ENCODE data around the gene FAM124A. TPM values are rescaled to one million over a fixed set of nuclear protein-coding genes. Genes with fewer than 3 reads are reported as not detected.

The FAM124A gene
- total RNA-seq, 3 donors from 2014 or later (not counting 1 experiment from before 2014, with no cell fraction given): not detected

- Mint-ChIP-seq H3K9me3 (no peaks in the 10 kb centered on the region), H3K4me1 (no peaks in the 10 kb centered on the region), H3K27me3 (ENCODE audit: low read depth in 2 of 2) (peaks cover 37 to 52% of the 10 kb centered on the region in 2 donors), H3K4me3 (no peak overlapping the region), H3K27ac (no peak overlapping the region), H3K36me3 (no peaks in the 10 kb centered on the region)
- no peaks in the 10 kb centered on the region for H3K36me3 ChIP-seq (ENCODE audit: control insufficient read depth, insufficient read depth, low read length)
- peaks cover 10% of the 10 kb centered on the region for H3K4me1 ChIP-seq (ENCODE audit: control insufficient read depth, insufficient read depth, low read length)
- intact Hi-C loops (cut with micrococcal nuclease): no loop called here
- peaks cover 13% of the 10 kb centered on the region for H3K27me3 ChIP-seq (ENCODE audit: control insufficient read depth, insufficient read depth, low read length)
- no peaks in the 10 kb centered on the region for H3K9me3 ChIP-seq (ENCODE audit: control insufficient read depth, insufficient read depth, low read length)
- TF ChIP-seq, protein P1, sequence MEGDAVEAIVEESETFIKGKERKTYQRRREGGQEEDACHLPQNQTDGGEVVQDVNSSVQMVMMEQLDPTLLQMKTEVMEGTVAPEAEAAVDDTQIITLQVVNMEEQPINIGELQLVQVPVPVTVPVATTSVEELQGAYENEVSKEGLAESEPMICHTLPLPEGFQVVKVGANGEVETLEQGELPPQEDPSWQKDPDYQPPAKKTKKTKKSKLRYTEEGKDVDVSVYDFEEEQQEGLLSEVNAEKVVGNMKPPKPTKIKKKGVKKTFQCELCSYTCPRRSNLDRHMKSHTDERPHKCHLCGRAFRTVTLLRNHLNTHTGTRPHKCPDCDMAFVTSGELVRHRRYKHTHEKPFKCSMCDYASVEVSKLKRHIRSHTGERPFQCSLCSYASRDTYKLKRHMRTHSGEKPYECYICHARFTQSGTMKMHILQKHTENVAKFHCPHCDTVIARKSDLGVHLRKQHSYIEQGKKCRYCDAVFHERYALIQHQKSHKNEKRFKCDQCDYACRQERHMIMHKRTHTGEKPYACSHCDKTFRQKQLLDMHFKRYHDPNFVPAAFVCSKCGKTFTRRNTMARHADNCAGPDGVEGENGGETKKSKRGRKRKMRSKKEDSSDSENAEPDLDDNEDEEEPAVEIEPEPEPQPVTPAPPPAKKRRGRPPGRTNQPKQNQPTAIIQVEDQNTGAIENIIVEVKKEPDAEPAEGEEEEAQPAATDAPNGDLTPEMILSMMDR (IDR thresholded peaks at IDR 0.05): no peak
- no peak overlapping the region for H3K27ac ChIP-seq (ENCODE audit: low read length)
- ATAC-seq (no peak), DNase-seq (no peak)
- H3K4me3 ChIP-seq (ENCODE audit: low read length): no peak overlapping the region
- WGBS (ENCODE audit: insufficient coverage): 100% methylated on average over 1 of the region's 4 CpGs
These were observed 3.6 kb upstream of the FAM124A start for GRCh38 chr13:51218626-51219025.

- Histone ChIP-seq H3K27me3 (ENCODE audit: control insufficient read depth, insufficient read depth, low read length) (peaks cover 13% of the 10 kb centered on the region), H3K36me3 (ENCODE audit: control insufficient read depth, insufficient read depth, low read length) (no peaks in the 10 kb centered on the region), H3K4me3 (ENCODE audit: low read length) (no peak overlapping the region), H3K4me1 (ENCODE audit: control insufficient read depth, insufficient read depth, low read length) (peaks cover 10% of the 10 kb centered on the region), H3K9me3 (ENCODE audit: control insufficient read depth, insufficient read depth, low read length) (no peaks in the 10 kb centered on the region), H3K27ac (ENCODE audit: low read length) (no peak overlapping the region)
- WGBS (ENCODE audit: insufficient coverage): 71% methylated on average over 2 of the region's 2 CpGs
- no peaks in the 10 kb centered on the region for H3K9me3 Mint-ChIP-seq
- DNase-seq (no peak), ATAC-seq (no peak)
- no peaks in the 10 kb centered on the region for H3K36me3 Mint-ChIP-seq
- peak overlapping the region; percentile 71 for H3K4me3 Mint-ChIP-seq
- intact Hi-C loops (cut with micrococcal nuclease): no loop called here
- H3K4me1 Mint-ChIP-seq: no peaks in the 10 kb centered on the region
- TF ChIP-seq, protein P1 (IDR thresholded peaks at IDR 0.05): no peak
- peaks cover 38 to 51% of the 10 kb centered on the region in 2 donors for H3K27me3 Mint-ChIP-seq (ENCODE audit: low read depth in 2 of 2)
- H3K27ac Mint-ChIP-seq: no peak overlapping the region
These were observed 1.5 kb upstream of the FAM124A start for GRCh38 chr13:51220706-51221105.

DNA sequence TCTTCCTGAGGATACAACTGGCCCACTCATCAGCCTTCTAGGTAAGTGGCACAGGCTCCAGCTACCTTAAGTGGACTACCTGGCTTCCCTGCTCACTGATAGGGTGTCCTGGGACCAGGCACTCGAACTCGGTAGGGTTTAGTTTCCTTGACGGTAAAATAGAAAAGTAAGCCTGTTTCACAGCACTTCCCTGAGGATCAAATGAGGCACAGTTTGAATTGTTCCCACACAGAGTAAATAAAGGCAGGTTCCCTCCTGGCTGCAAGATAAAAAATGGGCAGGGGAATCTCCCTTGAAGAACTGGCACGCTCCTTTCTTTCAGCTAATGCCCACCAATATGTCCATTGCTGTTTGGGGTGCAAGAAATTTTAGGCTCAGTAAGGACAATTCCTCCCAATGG is 1.1 kb upstream of the FAM124A start:
- intact Hi-C loops (cut with micrococcal nuclease): no loop called here
- ATAC-seq (no peak), DNase-seq (no peak)
- no peaks in the 10 kb centered on the region for H3K36me3 Mint-ChIP-seq
- Histone ChIP-seq H3K27me3 (ENCODE audit: control insufficient read depth, insufficient read depth, low read length) (peaks cover 13% of the 10 kb centered on the region), H3K36me3 (ENCODE audit: control insufficient read depth, insufficient read depth, low read length) (no peaks in the 10 kb centered on the region), H3K4me3 (ENCODE audit: low read length) (no peak overlapping the region), H3K9me3 (ENCODE audit: control insufficient read depth, insufficient read depth, low read length) (no peaks in the 10 kb centered on the region), H3K27ac (ENCODE audit: low read length) (no peak overlapping the region), H3K4me1 (ENCODE audit: control insufficient read depth, insufficient read depth, low read length) (peaks cover 10% of the 10 kb centered on the region)
- 83% methylated on average over 4 of the region's 4 CpGs for WGBS (ENCODE audit: insufficient coverage)
- H3K9me3 Mint-ChIP-seq: no peaks in the 10 kb centered on the region
- peak overlapping the region; percentile 71 for H3K4me3 Mint-ChIP-seq
- peaks cover 39 to 53% of the 10 kb centered on the region in 2 donors for H3K27me3 Mint-ChIP-seq (ENCODE audit: low read depth in 2 of 2)
- no peaks in the 10 kb centered on the region for H3K4me1 Mint-ChIP-seq
- TF ChIP-seq, protein P1 (IDR thresholded peaks at IDR 0.05): no peak
- H3K27ac Mint-ChIP-seq: no peak overlapping the region

DNA sequence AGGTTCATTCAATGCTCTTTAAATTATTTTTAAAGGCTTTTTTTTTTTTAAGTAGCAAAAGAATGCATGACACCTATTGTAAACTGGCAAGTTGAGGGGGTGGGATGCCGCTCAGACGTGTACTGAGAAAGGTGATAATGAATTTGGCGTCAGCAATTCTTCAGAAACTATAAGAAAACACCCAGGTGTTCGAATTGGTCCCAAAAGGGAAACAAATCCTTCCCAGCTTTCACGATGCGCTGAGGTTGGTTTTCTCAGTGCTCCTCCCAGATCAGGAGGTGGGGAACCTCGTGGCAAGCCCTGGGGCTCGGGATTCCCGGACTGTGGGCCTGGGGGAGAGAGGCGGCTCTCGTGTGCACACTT is 543 bp upstream of the FAM124A start:
- TF ChIP-seq, protein P1 (IDR thresholded peaks at IDR 0.05): no peak
- Histone ChIP-seq H3K9me3 (ENCODE audit: control insufficient read depth, insufficient read depth, low read length) (no peaks in the 10 kb centered on the region), H3K27ac (ENCODE audit: low read length) (no peak overlapping the region), H3K36me3 (ENCODE audit: control insufficient read depth, insufficient read depth, low read length) (no peaks in the 10 kb centered on the region), H3K27me3 (ENCODE audit: control insufficient read depth, insufficient read depth, low read length) (peaks cover 14% of the 10 kb centered on the region), H3K4me1 (ENCODE audit: control insufficient read depth, insufficient read depth, low read length) (peaks cover 10% of the 10 kb centered on the region), H3K4me3 (ENCODE audit: low read length) (peak overlapping the region; percentile 29)
- Mint-ChIP-seq H3K36me3 (no peaks in the 10 kb centered on the region), H3K4me1 (no peaks in the 10 kb centered on the region), H3K4me3 (peak overlapping the region; percentile 71), H3K9me3 (no peaks in the 10 kb centered on the region), H3K27me3 (ENCODE audit: low read depth in 2 of 2) (peaks cover 40 to 59% of the 10 kb centered on the region in 2 donors), H3K27ac (no peak overlapping the region)
- ATAC-seq: peak in 1 of 3 donors; percentile 15
- no peak for DNase-seq
- WGBS (ENCODE audit: insufficient coverage): 2% methylated on average over 11 of the region's 11 CpGs
- intact Hi-C loops (cut with micrococcal nuclease): no loop called here

Measured in natural killer cell (primary cell).